ENCODE results near the gene FARP1. TPM values are rescaled to one million over a fixed set of nuclear protein-coding genes. Genes with fewer than 3 reads are reported as not detected.

The FARP1 gene
- polyA plus RNA-seq, 1 of the 3 experiments (the other 2 are of a cell fraction) = 12.0 TPM

- H3K4me2 ChIP-seq = no peak overlapping the region
- 89% methylated on average over 6 of the region's 6 CpGs for WGBS (ENCODE audit: low lambda C conversion rate)
- H4K20me1 ChIP-seq (ENCODE audit: insufficient read depth) = no peaks in the 10 kb centered on the region
- no peak for TF ChIP-seq RFX5 (IDR thresholded peaks at IDR 0.05; ENCODE audit: low read length)
- TF ChIP-seq CHD2 (IDR thresholded peaks at IDR 0.05; ENCODE audit: low read length, partially characterized antibody) = no peak
- no peaks in the 10 kb centered on the region for H3K9me2 ChIP-seq
- no peak for DNase-seq
- H3K9me3 ChIP-seq = peaks cover 5% of the 10 kb centered on the region
- H3K27me3 ChIP-seq (ENCODE audit: insufficient read depth) = no peaks in the 10 kb centered on the region
- H3K4me1 ChIP-seq (ENCODE audit: control insufficient read depth in 1 of 2, insufficient read depth in 2 of 2, low read depth in 1 of 2, low read length in 1 of 2) = no peaks in the 10 kb centered on the region; a peak in 1 of 4 replicates
- ChIA-PET CTCF (no interaction called here), POLR2A (no interaction called here)
- peaks cover 48% of the 10 kb centered on the region for H3K79me2 ChIP-seq (ENCODE audit: insufficient read depth)
- peaks cover 8% of the 10 kb centered on the region for H3F3A ChIP-seq (replicated peaks; ENCODE audit: insufficient read depth)
- H3K36me3 ChIP-seq (replicated peaks in 1 of 2; ENCODE audit: control insufficient read depth in 1 of 2, insufficient read depth in 2 of 2, low read length in 1 of 2) = peaks cover 0 to 10% of the 10 kb centered on the region in 2 experiments
- H3K9ac ChIP-seq = no peak overlapping the region
- no peak overlapping the region for H2AFZ ChIP-seq (ENCODE audit: low read depth)
- H3K4me3 ChIP-seq (ENCODE audit: low read depth in 2 of 2, low read length in 1 of 2) = no peak overlapping the region
- H3K27ac ChIP-seq (ENCODE audit: low read depth in 2 of 2, low read length in 1 of 2) = no peak overlapping the region
These were observed 59.1 kb downstream of the FARP1 start for GRCh38 chr13:98201984-98202383.

GRCh38 chr13:98203646-98204326, 60.9 kb downstream of the FARP1 start:
- Histone ChIP-seq H2AFZ (ENCODE audit: low read depth) (no peak overlapping the region), H3K36me3 (replicated peaks in 1 of 2; ENCODE audit: control insufficient read depth in 1 of 2, insufficient read depth in 2 of 2, low read length in 1 of 2) (peaks cover 0 to 10% of the 10 kb centered on the region in 2 experiments), H3K27ac (ENCODE audit: low read depth in 2 of 2, low read length in 1 of 2) (no peak overlapping the region), H3K9ac (no peak overlapping the region), H3K4me2 (no peak overlapping the region), H3K9me2 (no peaks in the 10 kb centered on the region), H4K20me1 (ENCODE audit: insufficient read depth) (no peaks in the 10 kb centered on the region), H3K9me3 (peaks cover 5% of the 10 kb centered on the region), H3K4me1 (ENCODE audit: control insufficient read depth in 1 of 2, insufficient read depth in 2 of 2, low read depth in 1 of 2, low read length in 1 of 2) (peaks cover 0 to 11% of the 10 kb centered on the region in 2 experiments; a peak in 1 of 4 replicates), H3K79me2 (ENCODE audit: insufficient read depth) (peaks cover 43% of the 10 kb centered on the region), H3K27me3 (ENCODE audit: insufficient read depth) (no peaks in the 10 kb centered on the region), H3K4me3 (ENCODE audit: low read depth in 2 of 2, low read length in 1 of 2) (no peak overlapping the region), H3F3A (replicated peaks; ENCODE audit: insufficient read depth) (peaks cover 13% of the 10 kb centered on the region)
- ChIA-PET POLR2A (no interaction called here), CTCF (interaction anchor here (0.5 kb wide), 1 partner anchor 450 kb away, joined by 5 read pairs; no protein-coding TSS in a partner anchor)
- no peak for DNase-seq
- WGBS (ENCODE audit: low lambda C conversion rate) = 94% methylated on average over 8 of the region's 8 CpGs
- no peak for TF ChIP-seq GABPA (IDR thresholded peaks at IDR 0.05; ENCODE audit: low read depth)
- no peak for TF ChIP-seq MXI1 (IDR thresholded peaks at IDR 0.05; ENCODE audit: low read depth, low read length)
- TF ChIP-seq MEF2A (IDR thresholded peaks at IDR 0.05; ENCODE audit: borderline replicate concordance, low read depth) = no peak
- TF ChIP-seq EP300 (IDR thresholded peaks at IDR 0.05; ENCODE audit: borderline replicate concordance in 1 of 2, low read depth in 1 of 2, low read length in 1 of 2) = no peak
- TF ChIP-seq RAD21 (IDR thresholded peaks at IDR 0.05; ENCODE audit: low read length) = no peak
- TF ChIP-seq FOXM1 (IDR thresholded peaks at IDR 0.05; ENCODE audit: low read depth) = no peak
- no peak for TF ChIP-seq EZH2phosphoT487 (IDR thresholded peaks at IDR 0.05; ENCODE audit: borderline replicate concordance, low read depth)
- TF ChIP-seq RXRA (IDR thresholded peaks at IDR 0.05; ENCODE audit: borderline replicate concordance, low read depth) = no peak
- TF ChIP-seq TAF1 (IDR thresholded peaks at IDR 0.05; ENCODE audit: borderline replicate concordance, low read depth, low read length) = no peak
- no peak for TF ChIP-seq JUND (IDR thresholded peaks at IDR 0.05)
- TF ChIP-seq PBX3 (IDR thresholded peaks at IDR 0.05) = no peak
- no peak for TF ChIP-seq CTCF (IDR thresholded peaks at IDR 0.05)
- no peak for TF ChIP-seq POLR2AphosphoS5 (IDR thresholded peaks at IDR 0.05; ENCODE audit: low read depth, low read length)
- TF ChIP-seq NRF1 (IDR thresholded peaks at IDR 0.05; ENCODE audit: low read depth, low read length) = no peak
